NCI-H1436 treated with DMSO at 0.1 percent for 48 hours (cell line): Measurements from ENCODE around the gene MTG2.

Source experiments
- DNase-seq: peaks from one replicate; lab custom pipeline; 2025; lab: John Stamatoyannopoulos, UW

Gene MTG2

DNA sequence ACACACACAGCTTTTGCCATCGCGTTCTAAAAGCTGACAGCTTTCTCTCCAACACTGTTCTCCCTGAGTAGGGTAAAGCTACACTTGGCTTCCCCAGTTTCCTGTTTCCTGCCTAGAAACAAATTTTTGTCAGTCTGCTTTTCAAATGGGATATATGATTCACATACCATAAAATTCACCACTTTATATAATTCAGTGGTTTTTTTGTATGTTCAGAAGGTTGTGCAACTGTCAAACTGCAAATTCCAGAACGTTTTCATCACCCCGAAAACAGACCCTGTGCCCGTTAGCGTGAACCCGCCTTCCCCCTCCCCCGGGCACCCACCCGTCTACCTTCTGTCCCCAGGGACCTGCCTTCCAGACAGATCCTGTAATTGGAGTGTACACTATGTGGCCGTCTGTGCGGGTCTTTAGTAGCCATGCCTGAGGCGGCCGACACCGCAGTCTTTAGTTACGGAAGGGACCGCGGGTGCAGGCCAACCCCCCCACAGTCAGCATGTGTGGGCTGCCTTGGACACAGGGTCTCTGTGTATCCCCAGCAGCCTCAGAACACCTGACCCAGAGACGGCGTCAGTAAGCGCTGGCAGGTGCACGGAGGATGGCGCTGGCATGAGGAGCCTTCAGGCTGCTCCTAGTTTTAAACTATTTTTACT, 20.7 kb downstream of the MTG2 start:
- DNase-seq, result peak; percentile 36

DNA sequence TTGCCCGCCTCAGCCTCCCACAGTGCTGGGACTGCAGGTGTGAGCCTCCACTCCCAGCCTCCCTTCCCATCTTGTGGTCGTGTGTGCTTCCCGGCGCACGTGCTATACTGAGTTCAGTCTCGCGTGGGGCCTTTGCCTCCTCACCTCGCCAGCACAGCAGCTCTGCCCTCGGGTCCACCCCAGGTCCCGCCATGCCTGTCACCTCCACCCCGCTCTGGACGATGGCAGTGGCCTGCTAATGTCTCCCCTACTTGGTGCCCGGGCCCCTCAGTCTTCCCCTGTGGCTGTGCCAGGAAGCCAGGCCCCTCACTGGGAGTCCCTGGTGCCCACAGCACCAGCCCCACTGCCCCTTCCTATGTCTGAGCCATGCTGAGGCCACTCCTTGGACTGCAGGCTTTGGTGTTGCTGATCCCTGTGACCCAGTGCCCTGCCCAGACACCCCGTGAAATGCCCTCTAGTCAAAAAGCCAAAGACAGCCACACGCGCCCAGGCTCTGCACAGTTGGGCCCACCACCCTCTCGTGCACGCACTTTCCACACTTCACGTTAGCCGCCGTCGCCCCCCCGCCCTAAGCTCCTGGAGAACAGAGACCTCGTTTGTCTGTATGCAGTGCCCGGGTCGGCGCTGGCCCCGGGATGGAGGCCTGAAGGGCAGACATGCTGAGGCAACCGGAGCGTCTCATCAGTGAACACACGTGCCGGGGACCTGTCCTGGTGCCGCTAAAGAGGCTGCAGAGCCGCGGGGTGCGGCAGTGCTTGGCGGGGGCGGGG, 23.0 kb downstream of the MTG2 start:
- DNase-seq, result no peak

DNA sequence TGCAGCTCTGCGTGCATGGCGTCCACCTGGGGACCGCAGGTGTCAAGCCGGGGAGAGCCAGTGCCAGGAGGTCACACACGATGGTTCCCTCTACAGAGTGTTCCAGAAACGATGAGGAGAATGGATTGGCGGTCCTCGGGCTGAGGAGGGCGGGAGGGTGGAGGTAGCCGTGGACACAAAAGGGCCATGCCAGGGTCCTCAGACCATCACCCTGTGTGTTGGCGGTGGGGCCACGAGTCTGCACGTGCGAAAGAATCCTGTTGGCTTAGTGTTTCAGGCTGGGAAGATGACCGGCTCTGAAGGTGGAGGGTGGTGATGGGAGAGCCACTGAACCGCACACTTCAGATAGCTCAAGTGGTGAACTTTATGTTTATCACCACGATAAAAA, 23.6 kb downstream of the MTG2 start:
- no peak for DNase-seq

DNA sequence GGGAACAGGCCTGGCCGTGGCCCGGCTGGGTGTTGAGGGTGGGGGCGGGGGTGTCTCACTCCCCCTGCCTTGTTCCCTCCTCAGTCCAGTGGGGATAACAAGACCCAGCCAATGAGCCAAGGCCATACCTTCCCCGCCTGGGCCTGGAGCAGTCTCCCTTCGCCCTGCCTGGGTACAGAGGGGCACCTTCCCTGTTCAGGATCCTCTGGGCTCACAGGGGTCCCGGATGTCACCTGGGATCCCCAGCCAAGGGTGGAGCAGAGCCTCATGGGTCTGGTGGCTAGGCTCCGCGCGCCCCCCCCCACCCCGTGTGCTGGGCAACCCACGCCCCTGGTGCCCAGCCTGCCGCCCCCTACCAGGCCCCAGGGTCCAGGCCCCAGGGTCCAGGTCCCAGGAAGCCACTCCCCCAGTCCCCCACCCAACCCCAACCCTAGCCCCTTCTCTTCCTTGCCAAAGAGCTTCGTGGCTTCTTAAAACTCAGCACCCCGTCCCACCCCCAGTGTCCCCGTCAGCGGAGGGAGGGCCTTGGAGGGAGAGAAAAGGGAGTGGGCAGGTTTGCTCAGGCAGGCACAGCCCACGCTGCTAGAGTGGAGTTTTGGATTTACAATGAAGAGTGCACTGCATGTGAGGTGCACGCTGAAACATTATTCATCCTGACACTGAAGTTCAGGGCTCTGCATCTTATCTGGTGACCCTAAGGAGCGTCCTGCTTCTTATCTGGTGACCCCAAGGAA, 25.4 kb downstream of the MTG2 start:
- no peak for DNase-seq

DNA sequence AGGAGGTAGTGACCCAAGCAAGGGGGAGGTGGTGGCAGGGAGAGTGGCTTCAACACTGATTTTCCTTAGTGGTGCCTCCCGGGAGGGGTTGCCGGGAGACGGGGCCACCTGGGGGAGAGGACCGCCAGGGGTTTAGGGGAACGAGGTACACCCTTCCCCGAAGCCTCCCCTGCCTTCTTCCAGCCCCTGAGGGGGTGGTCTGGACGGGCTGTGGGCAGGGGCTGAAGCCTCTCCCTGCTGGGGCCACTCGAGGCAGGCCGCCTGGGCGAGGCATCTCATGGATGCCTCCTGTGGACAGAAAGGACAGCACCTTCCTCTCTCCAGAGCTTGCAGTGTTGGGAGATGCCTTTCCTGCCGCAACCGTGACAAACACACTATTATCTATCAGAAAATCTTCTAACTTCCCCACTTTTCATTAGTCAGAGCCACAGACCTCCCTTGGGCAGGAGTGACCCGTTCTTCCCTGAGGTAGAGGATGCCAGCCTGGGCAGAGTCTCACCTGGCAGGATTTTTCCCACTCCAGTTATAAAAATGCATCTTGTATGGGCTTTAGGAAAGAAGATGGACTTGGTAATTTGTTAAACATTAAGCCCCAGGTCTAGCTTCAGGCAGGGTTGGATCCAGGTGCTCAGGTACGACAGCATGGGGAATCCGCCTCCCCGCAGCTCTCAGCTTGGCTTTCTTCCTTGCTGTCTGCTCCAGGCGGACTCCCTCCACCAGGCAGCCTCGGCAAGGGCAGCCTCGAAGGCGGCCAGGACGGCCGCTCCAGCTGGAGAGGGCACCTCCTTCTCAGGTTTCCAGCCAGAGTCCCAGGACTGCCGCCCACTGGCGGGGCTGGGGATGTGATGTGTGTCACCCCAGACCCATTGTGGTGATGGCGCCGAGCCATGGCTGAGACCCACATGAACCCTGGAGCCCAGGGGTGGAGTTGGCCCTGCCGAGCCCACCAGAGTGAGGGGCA, 26.2 kb downstream of the MTG2 start:
- DNase-seq, result no peak

DNA sequence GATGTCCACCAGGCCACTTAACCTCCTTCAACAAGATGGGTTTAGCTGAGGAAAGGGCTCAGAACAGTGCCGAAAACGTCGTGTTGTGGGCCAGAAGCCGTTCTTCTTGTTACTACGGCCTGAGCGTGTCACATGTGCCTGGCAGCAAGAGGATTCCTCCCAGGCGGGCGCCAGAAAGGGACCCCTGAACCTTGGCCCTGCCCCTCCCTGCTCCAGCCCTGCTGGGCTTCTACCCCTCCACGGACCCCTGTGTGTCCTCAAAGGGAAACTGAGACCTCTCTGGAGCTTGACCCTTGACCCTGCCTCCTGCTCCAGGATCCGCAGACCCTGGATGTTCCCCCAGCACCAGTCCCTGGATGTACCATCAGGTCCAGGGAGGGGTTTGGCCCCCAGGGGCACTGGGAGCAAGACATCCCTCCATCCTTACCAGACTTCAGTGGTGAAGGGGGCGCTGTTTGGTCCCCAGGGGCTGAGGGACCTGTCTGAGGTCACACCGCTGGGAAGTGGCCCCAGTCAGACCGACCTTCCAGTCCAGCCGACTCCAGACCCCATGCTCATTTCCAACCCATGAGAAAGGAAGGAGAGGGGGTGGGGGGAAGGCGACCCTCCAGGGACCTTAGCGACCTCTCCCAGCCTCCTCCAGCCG, 27.1 kb downstream of the MTG2 start:
- no peak for DNase-seq

DNA sequence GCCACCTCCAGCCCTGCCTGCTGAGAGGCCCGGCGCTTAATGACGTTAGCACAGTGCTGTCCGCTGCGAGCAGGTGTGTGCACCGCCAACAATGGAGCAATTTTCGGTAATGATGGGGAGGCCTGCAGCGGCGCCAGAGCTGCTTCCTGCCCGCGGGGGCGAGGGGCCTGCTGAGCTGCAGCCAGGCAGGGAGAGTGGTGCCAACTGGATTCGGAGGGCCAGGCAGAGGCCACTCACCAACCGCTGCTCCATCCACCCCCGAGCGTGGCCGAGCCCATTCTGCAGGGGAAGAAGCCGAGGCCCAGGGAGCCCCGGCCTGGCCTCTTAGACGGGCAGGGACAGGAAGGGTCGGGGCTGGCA, 27.6 kb downstream of the MTG2 start:
- DNase-seq, result peak; percentile 60

DNA sequence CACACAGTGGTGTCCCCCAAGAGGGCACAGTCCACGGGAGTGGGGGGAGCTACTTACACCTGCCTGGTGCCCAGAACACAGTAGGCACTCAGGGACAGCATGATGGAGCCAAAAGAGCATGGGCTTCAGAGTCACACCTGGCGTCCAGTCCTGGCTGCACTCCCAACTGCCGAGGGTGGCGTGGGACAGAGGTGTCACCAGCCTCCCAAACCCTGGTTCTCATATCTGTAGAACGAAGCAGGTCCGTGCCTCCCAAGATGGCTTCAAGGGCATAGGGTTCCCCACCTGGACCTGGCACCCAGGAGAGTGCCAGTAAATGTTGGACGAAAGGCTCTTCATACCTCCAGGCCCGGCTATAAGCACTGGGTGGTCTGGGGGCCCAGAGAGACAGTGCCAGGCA, 28.4 kb downstream of the MTG2 start:
- DNase-seq, result no peak

DNA sequence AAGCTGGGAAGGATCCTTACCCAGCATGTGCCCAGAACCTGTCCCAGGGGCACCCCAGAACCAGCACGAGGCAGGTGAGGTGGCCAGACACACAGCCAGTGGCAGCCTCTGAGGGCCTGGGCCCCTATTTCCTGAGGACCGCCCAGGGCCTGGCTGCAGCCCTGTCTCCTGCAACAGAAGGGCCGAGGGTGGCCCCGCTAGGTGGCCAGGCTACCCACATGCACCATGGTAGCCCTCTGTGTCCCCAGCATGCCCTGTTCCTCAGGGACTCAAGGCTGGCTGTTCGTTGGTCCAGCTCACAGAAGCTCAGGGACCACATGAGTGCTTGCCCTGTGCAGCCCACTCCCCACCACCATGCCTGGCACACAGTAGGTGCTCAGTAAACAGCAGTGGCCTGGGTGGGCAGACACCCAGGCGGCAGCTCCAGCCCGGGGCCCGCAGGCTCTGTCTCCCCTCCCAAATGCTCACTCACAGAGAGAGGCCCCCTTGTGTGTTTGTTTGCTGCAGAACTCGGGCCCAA, 29.0 kb downstream of the MTG2 start:
- no peak for DNase-seq

DNA sequence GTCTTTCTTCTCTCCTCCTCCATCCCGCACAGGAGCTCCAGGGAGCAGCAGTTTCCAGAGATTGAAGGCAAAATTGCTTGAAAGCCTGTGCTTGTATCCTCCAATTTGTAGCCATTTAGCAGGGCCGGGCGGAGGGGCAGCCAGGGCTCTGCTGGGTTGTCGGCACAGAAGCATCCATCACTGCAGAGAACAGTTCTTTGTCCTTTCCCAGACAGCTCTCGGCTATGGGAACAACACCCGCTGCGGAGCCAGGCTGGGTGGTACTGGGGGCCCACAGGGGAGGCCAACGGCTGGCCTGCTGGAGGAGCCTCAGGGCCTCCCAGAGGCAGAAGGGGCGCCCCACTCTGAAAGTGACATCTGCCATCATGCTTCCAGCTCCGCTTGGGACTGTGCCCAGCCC, 29.5 kb downstream of the MTG2 start:
- no peak for DNase-seq

DNA sequence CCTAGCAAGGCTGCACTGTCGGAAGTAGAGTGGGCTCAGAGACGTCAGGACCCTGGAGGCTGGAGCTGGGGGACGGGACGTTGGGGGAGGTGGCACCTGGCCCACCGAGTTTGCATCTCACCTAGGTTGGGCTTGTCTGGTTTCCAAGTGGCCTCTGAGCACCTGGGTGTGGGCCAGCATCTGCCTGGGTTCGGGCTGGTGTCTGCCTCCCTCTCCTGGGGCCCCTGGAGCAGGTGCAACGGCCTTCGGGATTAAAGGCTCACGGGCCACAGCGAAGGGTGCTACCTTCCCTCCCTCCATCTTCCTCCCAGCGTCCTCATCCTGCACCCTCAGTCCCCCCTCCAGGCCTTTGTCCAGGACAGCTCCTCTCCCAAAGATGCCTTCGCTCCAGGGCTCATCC, 31.2 kb downstream of the MTG2 start:
- DNase-seq, result peak; percentile 28

DNA sequence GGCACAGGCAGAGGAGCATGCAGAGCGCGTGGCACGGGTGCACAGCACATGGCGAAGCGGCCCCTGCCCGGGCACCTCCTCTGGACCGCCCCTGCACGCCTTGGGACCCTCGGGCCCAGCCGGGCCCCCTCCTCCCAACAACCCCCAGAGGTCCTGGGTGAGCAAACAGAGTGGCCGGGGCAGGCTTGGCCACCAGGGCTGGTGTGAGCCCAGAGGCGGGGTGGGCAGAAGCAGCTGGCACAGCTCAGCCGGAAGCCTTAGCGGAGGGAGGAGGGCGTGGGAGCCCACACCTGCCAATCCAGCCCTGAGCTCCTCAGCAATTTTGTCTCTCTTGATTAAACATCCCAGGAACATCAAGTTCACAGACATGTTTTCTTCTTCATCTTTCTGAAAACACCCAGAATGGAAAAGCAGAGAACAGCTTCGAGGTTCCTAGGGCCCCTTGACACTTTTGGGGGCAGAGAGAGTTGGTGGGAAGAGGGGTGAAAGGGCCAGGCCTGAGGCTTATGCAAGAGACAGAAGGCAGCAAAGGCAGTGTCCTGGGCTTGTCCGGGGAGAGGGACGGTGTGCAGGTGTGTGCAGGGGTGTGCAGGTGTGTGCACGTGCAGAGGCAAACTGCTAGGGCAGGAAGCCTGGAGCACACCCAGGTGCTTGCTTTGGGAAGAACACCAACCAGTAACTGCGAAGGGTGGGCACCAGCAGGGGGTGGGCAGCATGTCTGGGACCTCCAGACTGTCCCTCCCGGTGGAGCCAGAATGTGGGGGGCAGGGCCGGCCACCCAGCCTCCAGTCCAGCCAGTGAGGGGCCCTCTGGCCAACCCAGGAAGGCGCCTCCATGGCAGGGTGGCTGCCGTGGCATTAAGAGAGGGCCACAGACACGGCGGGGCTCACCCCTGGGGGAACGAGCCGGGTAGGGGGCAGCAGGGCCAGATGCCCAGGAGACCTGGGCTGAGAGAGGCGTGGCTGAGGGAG, 32.5 kb downstream of the MTG2 start:
- no peak for DNase-seq

DNA sequence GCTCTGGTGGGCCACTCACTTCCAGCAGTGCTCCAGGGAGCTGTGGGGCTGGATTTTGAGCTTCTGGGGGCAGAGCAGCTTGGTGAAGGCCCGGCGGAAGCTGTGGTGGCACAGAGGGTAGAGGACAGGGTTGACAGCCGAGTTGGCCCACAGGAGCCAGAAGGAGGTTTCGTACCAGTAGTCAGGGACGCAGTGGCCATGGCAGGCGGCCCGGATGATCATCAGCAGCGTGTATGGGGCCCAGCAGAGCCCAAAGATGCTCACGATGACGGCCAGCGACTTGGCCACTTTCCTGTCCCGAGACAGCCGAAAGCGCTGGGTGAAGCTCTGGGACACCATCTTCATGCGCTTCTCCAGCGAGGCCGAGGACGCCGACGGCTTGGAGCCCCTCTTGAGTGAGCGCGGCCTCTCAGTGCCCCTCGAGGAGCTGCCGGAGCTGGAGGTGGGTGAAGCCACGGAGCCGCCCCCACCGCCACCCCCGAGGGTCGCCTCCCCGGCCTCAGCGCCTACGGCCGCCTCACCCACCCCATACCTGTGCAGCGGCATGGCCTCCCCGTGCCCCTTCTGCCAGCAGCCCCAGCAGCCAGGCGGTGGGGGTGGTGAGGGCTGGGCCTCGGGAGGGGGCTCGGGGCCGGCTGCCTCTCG, 33.3 kb downstream of the MTG2 start:
- no peak for DNase-seq

DNA sequence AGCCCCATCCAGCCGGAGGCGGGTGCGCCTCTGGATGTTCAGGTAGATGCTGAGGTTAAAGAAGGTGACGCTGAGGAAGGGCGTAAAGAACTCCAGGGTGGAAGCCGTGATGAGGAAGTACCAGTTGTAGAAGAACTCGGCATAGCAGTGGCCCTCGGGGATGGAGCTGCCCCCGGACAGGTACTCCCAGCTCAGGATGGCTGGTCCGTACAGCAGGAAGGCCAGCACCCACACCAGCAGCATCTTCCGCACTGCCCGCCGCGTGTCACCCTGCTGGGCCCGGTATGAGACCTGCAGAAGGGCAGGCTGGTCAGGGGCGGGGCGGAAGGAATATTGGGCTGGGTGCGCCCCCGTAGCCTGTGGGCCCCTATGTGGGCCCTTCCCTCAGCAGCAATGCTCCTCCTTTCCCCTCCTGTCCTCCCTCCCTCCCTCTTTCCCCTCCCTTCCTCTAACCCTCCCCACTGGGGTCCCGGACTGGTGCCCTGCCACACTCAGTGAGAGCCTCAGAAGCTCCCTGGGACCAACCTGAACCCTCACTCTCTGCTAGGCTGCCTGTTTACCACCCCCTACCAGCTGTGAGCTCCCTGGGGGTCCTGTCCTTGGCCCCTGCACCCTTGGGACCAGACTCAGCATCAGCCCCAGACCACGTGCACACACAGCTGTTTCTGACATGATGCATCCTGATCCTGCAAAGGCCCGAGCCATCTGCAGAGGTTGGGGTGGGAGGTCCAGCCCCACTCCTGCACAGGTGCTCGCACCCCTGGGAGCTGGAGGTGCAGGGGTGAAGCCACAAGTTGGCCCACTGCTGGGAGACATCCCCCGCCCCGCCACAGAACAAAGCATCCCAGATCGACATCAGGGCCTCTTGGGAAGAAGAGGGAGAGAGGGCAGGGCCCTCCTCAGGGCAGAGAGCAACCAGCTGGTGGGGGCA, 34.1 kb downstream of the MTG2 start:
- no peak for DNase-seq

DNA sequence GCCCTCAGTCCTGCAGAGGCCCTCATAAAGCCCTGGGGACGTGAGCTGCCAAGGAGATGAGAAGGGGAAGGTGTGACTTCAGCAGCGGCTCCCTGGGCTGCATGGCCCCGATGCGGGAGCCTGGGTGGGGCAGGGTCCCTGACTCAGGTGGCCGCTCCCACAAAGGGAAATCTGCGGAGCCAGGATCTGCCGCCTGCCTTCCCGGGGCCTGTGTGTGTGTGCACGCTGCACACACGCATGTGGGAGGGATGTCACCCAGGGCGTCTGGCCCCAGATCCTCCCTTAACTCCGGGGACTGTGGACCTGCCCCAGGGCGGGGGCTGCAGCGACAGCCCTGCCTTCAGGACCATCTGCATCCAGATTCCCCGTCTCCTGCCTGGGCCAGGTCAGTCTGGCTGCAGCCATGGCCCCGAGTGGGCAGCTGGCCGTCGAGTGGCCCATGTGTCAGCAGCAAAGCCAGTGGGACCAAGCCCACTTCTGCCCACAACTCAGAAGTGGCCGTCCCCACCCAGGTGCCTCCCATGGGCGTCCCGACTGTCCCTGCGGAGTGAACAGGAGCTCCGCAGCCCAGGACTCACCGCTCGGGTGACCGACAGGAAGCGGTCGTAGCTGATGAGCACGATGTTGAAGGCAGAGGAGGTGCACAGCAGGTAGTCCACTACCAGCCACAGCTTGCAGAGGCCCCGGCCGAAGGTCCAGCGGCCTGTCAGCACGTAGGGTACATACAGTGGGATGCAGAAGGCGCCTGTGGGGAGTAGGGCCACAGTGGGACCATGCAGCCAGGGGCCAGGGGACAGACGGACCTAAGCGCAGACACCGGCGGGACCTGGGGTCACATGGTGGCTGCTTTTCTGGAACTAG, 35.3 kb downstream of the MTG2 start:
- no peak for DNase-seq

DNA sequence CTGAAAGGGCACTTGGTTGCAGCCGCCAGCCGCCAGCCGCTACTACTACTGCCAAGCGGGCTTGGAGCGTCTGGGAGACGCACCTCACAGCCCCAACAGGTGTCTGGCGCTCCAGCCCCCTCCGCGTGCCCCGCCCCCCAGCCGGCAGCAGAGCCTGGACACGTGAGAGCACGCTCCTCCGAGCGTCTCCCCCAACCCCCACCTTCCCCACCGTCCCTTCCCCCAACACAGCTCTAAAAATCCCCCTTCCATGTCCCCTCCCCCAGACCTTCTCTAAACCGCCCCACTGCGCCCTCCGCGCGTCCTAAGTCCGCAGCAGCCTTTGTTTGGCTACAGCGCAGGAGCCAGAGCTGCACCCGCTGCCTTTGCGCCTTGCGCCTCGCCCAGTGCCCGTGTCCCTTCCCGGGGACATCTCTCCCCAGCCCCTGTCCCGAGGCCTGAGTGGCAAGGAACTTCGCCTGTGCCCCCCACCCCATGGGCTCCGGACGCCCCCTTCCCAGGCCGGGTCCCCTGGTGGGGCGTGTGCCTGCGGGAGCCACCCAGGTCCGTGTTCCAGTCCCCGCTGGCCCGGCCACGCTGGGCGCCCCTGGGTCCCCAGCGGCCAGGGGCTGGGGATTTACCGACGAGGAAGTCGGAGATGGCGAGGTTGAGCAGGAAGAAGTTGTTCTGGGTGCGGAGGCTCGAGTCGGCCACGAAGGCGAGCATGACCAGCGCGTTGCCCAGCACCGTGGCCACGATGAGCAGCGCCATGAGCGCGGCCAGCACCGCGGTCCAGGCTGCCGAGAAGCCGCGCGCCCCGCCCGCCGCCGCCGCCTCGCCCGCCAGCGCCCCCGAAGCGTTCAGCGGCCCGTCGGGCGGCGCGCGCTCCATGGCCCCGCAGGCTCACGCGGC, 36.5 kb downstream of the MTG2 start:
- no peak for DNase-seq
